ENCODE measurements around the gene FLRT1.
"Not testable (repeated sequence)": the region's sequence is repeated elsewhere in the genome, so short reads cannot be mapped to it uniquely, and the experiment has no call there.

FLRT1 gene

GRCh38 chr11:64026575-64027205, 9.0 kb upstream of the FLRT1 start:
- DNase-seq, result no peak

GRCh38 chr11:64027651-64028397, 7.9 kb upstream of the FLRT1 start:
- no peak for DNase-seq

- no peak for DNase-seq
Measured at GRCh38 chr11:64028398-64029115, 7.2 kb upstream of the FLRT1 start.

- DNase-seq, result no peak
Measured at GRCh38 chr11:64029773-64030172, 6.0 kb upstream of the FLRT1 start.

GRCh38 chr11:64031001-64031400, 4.7 kb upstream of the FLRT1 start:
- DNase-seq, result no peak

- no peak for DNase-seq
Measured at GRCh38 chr11:64032050-64032449, 3.7 kb upstream of the FLRT1 start.

- DNase-seq, result no peak
Measured at GRCh38 chr11:64034411-64034811, 1.3 kb upstream of the FLRT1 start.

GRCh38 chr11:64035081-64035524, 628 bp upstream of the FLRT1 start:
- DNase-seq, result no peak

- DNase-seq, result peak; percentile 29
Measured at GRCh38 chr11:64036087-64037026, 626 bp downstream of the FLRT1 start.

GRCh38 chr11:64037027-64037634, 1.4 kb downstream of the FLRT1 start:
- DNase-seq, result no peak

GRCh38 chr11:64038500-64038899, 2.8 kb downstream of the FLRT1 start:
- DNase-seq, result no peak

- no peak for DNase-seq
Measured at GRCh38 chr11:64039012-64039665, 3.4 kb downstream of the FLRT1 start.

- no peak for DNase-seq
Measured at GRCh38 chr11:64040684-64041322, 5.1 kb downstream of the FLRT1 start.

GRCh38 chr11:64041846-64042245, 6.1 kb downstream of the FLRT1 start:
- no peak for DNase-seq

- DNase-seq, result no peak
Measured at GRCh38 chr11:64042301-64042700, 6.6 kb downstream of the FLRT1 start.

- no peak for DNase-seq
Measured at GRCh38 chr11:64043545-64043944, 7.8 kb downstream of the FLRT1 start.

- DNase-seq, result no peak
Measured at GRCh38 chr11:64044730-64045393, 9.1 kb downstream of the FLRT1 start.

- no peak for DNase-seq
Measured at GRCh38 chr11:64045700-64046099, 10.0 kb downstream of the FLRT1 start.

- not testable (repeated sequence) for DNase-seq
Measured at GRCh38 chr11:64047373-64047772, 11.6 kb downstream of the FLRT1 start.

- DNase-seq, result no peak
Measured at GRCh38 chr11:64048042-64048854, 12.5 kb downstream of the FLRT1 start.

Data from HCEC 1CT (cell line).